GM21717 (cell line): ENCODE measurements around the gene STIM1.

Experiments
- ATAC-seq: cut with Tn5 transposase; IDR thresholded peaks from one replicate; pipeline ENCODE4 v1.9.1; 2021; ENCODE audit warnings: mild to moderate bottlenecking, moderate library complexity; ENCODE audit not compliant: unreplicated experiment

Gene STIM1

DNA sequence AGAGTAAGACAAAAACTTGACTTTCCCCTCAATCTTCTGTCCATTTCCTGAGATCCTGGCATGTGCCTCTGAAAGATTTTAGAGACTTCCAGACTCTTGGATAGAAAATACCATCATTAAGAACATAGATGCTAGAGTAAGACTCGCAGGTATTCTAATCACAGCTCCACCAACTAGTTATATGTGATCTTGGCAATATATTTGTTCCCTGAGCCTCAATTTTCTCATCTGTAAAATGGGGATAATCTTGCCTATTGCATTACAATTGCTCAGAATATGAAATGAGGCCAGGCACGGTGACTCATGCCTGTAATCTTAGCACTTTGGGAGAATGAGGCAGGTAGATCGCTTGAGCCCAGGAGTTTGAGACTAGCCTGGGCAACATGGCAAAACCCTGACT is 25.4 kb upstream of the STIM1 start:
- ATAC-seq: no peak

GRCh38 chr11:3830730-3831129 is 24.7 kb upstream of the STIM1 start:
- no peak for ATAC-seq

DNA sequence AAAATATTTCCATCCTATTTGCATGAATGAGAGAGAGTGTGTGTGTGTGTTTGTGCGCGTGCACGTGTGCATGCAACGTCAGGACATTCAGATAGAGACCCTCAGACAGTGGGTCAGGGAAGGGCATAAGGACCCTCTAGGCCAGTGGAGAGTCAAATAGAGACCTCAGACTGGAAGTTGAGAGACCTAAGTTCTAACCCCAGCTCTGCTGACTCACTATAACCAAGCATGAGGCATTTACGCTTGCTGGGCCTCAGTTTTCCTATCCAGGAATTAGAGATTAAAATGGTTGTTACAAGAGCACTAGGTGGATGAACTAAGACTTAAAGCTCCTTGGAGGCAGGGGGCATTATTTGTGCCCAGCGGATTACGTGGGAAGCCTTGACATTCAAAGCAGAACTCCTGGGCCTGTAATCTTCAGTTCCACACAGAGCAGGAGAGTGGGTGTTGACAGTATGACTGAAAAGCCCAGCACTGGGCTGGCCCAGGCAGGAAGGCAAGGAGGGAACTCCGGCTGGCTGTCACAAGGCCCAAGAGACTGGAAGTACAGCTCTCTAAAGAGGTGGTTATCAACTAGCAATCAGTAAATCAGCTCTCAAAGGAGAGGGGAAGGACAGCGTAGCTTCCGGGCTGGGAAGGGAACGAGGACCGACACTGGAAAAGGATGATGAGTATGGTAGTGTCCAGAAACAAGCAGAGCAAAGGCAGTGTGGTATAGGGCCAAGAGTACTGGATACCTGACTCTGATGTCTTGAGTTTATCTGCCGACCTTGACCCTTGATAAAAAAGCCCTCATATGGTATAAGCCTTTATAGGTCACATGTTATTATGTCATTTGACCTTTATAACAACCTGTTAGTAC is 23.9 kb upstream of the STIM1 start:
- no peak for ATAC-seq

DNA sequence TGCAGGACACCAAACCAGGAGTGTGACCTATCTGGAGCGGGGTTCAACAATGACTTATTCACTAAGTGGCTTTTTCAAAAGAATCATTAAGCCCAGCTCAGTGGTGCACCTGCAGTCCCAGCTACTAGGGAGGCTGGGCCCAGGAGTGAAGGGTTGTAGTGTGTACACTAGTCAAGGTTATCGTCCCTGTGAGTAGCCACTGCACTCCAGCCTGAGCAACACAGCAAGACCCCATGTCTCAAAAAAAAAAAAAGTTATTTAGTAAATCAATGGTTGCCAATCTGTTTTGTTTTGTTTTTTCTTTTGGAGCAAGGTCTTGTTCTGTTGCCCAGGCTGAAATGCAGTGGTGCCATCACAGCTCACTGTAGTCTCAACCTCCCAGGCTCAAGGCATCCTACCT is 22.6 kb upstream of the STIM1 start:
- ATAC-seq: no peak

DNA sequence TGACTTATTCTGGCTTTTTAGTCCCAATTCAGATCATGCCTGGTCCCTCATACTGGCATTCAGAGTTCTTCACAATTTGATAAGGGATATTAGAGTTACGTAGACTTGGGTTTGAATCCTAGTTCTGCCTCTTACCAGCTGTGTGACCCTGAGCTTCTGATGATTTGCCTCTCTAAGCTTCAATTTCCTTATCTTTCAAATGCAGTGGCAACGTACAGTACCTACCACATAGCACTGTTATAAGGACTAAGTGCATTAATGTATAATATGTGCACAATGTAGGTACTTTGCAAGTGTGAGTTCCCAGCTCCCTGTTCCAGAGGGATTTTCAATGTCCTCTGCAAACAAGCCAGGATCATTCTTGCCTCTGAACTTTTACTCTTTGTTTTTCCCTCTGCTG is 22.0 kb upstream of the STIM1 start:
- ATAC-seq: no peak

- ATAC-seq: no peak
Observed at GRCh38 chr11:3834349-3834663, 21.2 kb upstream of the STIM1 start.

GRCh38 chr11:3834664-3835461 is 20.6 kb upstream of the STIM1 start:
- no peak for ATAC-seq

GRCh38 chr11:3835751-3836150 is 19.7 kb upstream of the STIM1 start:
- no peak for ATAC-seq

DNA sequence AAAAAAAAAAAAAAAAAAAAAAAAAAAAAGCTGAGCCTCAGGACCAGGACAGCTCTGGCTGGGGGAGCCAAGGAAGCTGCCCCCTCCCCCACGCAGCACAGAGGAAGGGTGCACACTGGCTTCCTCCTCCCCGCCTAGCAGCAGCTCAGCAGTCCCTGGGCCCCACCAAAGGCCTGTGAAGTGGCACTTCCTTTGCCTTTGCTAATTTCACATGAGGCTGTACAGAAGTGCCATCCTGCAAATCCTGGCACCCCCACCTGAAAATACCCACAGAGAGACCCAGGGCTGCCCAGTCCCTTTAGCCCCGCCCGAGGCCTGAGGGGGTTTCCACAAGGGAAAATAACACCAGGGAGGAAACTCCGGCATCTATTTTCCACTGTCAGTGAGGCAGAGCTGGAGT is 18.6 kb upstream of the STIM1 start:
- ATAC-seq: no peak

DNA sequence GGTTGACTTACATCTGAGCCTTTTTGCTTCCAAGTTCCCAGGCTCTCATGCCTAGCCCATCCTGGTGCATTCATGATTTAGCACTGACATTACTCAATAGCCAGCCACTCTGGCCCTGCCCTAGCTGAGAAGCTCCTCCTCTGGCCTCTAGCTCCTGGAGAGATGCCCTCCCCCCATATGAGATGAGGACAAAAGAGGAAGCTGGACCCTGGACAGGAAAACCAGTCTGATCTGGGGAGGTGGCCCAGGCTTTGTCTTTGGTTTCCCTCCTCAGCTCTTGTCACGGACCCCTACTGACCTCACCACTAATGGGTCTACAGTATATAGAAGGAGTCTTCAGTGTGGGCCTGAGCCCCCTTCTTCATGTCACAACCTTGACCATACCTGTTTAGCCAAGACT is 17.7 kb upstream of the STIM1 start:
- no peak for ATAC-seq

DNA sequence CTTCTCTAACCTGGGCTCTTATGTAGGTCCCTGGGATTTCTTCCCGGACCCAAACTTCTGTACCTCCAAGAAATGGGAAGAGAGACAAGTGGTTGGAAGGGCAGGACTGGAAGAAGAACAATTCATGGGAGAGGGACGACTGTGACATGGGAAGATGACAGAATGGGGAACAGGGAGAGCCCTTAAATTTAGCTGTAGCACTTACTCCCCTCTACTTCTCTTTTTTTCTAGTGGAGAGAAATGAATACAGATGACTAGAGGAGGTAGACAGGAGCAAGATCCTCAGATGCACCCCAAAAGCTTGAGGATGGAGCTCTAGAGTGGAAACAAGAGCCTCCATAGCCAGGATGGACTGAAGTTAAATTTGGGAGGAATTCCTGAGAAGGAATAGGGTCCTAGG is 17.0 kb upstream of the STIM1 start:
- ATAC-seq: no peak

DNA sequence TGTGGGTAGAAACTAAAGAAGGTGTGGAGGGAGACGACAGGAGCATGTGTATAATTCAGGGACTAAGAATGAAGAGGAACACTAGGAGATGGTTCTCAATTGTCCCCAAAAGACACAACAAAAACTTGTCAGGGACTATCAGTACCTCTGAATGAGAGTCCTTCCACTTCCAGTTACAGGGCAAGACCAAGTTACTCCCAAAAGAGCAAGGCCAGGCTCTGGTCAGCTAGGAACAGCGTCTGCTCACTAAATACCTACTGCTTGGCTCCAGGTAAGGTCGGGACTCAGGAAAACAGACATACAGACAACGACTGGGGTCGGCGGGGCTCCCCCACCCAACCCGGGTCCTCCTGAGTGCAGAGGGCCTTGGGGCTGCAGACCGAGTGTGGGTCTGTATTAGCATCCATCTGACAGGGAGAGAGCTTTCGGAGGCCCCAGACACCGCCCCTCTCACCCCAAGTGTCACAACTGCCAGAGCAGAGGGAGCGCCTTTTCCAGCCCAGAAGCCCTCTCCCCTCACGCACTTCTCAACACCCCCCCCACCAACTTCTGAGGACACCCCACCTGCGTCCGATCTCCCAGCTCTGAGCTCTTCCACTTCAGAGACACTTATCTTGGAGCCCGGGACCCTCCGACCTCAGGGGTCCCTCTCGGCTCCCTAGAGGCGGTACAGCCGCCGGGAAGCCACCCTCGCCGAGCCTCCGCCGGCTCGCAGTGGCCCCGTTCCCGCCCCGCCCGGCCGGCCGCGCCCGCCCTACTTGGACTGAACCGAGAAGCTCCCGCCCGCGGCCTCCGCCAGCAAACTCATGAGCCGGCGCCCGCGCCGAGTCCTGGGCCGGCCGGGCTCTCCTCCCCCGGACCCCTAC is 15.2 kb upstream of the STIM1 start:
- ATAC-seq: peak; percentile 6

GRCh38 chr11:3840870-3841425 is 14.5 kb upstream of the STIM1 start, which contains the start of gene RHOG:
Gene RHOG (minus strand): TSS chr11:3840959. CDS start chr11:3828138, 12,821 bp downstream.
- ATAC-seq: peak; percentile 41

DNA sequence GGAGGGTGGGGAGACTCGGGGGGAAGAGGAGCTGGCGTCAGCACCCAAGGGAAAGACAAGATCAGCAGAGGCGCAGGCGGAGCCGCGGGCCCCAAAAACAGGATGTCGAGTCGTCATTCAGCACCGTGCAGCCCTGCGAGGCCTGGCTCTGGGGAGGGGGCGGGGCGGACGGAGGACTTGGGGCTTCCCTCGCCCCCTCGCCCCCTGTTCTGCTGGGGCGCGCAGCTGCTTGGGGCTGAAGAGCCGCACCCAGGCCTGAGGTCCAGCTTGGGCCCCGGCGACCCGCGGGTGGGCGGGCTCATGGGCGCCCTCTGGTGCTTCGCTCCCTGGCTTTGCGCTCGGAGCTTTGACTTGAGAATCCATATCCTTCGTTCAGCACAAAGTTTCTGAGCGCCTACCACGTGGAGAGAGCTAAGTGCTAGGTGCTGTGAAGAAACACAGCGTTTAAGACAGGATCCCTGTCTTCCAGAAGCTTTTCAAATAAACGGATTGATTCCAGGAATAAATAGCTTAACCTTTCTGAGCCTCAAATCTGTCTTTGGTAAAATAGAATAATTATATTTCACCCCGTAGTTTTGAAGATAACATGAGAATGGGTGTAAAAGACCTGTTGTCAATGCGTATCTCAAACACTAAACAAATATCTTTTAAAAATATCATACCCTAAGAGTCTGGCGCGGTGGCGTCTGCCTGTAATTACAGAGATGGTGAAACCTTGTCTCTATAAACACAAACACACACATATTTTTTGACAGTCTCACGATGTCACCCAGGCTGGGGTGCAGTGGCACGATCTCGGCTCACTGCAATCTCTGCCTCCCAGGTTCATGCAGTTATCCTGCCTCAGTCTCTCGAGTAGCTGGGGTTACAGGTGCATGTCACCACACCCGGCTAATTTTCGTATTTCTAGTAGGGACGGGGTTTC is 13.8 kb upstream of the STIM1 start:
- peak; percentile 49 for ATAC-seq

- no peak for ATAC-seq
Observed at GRCh38 chr11:3843326-3843725, 12.1 kb upstream of the STIM1 start.

- no peak for ATAC-seq
Observed at GRCh38 chr11:3845246-3845645, 10.2 kb upstream of the STIM1 start.

- ATAC-seq: no peak
Observed at GRCh38 chr11:3845670-3846069, 9.8 kb upstream of the STIM1 start.

DNA sequence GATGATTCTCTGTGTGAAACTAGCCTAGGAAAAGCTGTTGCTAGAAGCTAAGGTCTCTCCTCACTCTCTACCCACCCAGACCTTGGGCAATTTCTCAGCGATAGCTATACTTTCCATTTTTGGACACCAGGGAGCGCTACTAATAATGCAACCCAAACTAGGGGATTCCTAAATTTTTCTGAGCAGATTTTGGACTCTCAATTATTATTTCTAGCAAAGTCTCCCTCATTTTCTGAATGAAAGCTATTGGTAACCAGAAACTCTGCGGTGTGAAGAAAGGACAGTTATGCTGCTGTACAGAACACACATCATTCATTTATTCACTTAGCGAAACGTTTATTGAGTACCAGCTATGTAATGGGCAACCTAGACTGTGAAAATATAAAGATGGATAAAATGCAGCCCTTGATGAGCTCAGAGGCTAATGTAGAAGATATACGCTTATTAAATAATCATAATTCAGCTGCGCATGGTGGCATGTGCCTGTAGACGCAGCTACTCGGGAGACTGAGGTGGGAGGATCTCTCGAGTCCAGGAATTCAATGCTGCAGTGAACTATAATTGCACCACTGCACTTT is 6.1 kb upstream of the STIM1 start:
- no peak for ATAC-seq

- ATAC-seq: no peak
Observed at GRCh38 chr11:3853545-3853842, 2.0 kb upstream of the STIM1 start.
